Smooth muscle cell (in vitro differentiated cells): Measurements from ENCODE around the gene TACR1. TPM values are rescaled to one million over a fixed set of nuclear protein-coding genes. Genes with fewer than 3 reads are reported as not detected.

Experiments
- DNase-seq: peaks from one replicate; lab custom pipeline; 2025; ENCODE audit not compliant: unreplicated experiment; lab: John Stamatoyannopoulos, UW
- H2AFZ ChIP-seq: fragments of 200-600 bp; sonication (generic); 2 replicates; pipeline ENCODE4 v1.6.0; 2016; ENCODE audit warnings: antibody characterized with exemption, low read depth, mild to moderate bottlenecking
- H3F3A ChIP-seq: fragments of 200-600 bp; sonication (generic); 2 replicates; pipeline ENCODE4 v1.6.0; 2017; ENCODE audit warnings: antibody characterized with exemption, low read depth
- H3K27ac ChIP-seq: fragments of 200-600 bp; sonication (generic); 2 replicates; pipeline ENCODE4 v1.5.1; 2016; ENCODE audit warnings: low read depth, mild to moderate bottlenecking
- H3K27me3 ChIP-seq: fragments of 200-600 bp; sonication (generic); 2 replicates; pipeline ENCODE4 v1.6.1; 2016; ENCODE audit warnings: low read depth, mild to moderate bottlenecking
- H3K36me3 ChIP-seq: fragments of 200-600 bp; sonication (generic); 2 replicates; pipeline ENCODE4 v1.5.1; 2016; ENCODE audit warnings: low read depth
- H3K4me1 ChIP-seq: fragments of 200-600 bp; sonication (generic); 2 replicates; pipeline ENCODE4 v1.5.1; 2016; ENCODE audit warnings: low read depth
- H3K4me2 ChIP-seq: fragments of 200-600 bp; sonication (generic); 2 replicates; pipeline ENCODE4 v1.6.0; 2016; ENCODE audit warnings: mild to moderate bottlenecking
- H3K4me3 ChIP-seq: fragments of 200-600 bp; sonication (generic); 2 replicates; pipeline ENCODE4 v1.5.1; 2016; ENCODE audit warnings: mild to moderate bottlenecking
- H3K79me2 ChIP-seq: fragments of 200-600 bp; sonication (generic); 2 replicates; pipeline ENCODE4 v1.6.0; 2016; ENCODE audit warnings: low read depth, mild to moderate bottlenecking
- H3K9ac ChIP-seq: fragments of 200-600 bp; sonication (generic); 2 replicates; pipeline ENCODE4 v1.6.0; 2016; ENCODE audit warnings: low read depth
- H3K9me3 ChIP-seq: fragments of 200-600 bp; sonication (generic); replicated peaks from 2 replicates; pipeline ENCODE4 v1.5.1; 2016; ENCODE audit warnings: low read depth
- H4K20me1 ChIP-seq: fragments of 200-600 bp; sonication (generic); 2 replicates; pipeline ENCODE4 v1.6.0; 2016; ENCODE audit warnings: low read depth
- WGBS: methylation state at CpG from one replicate; pipeline ENCODE4 v1.1.7; 2016; ENCODE audit warnings: low lambda C conversion rate; 5-methylcytosine and 5-hydroxymethylcytosine counted together
- polyA plus RNA-seq: library from polyadenylated mRNA; unstranded; fragments of >200 nt; fragmentation: Nextera tagmentation; extraction: Ambion mirVana; gene quantifications from 2 replicates; pipeline ENCODE4 v1.2.1, GENCODE V29; 2016
- total RNA-seq: library from RNA; depleted of rRNA; stranded (reverse); fragments of >200 nt; gene quantifications from 2 replicates; pipeline ENCODE4 v1.2.3, GENCODE V29; 2014
- TF ChIP-seq, protein P1 (sequence below): fragments of 200-600 bp; sonication (generic); IDR thresholded peaks from 2 replicates; pipeline ENCODE4 v1.5.1; 2017; ENCODE audit warnings: borderline replicate concordance, mild to moderate bottlenecking, antibody characterized with exemption; ENCODE audit not compliant: insufficient read depth, poor library complexity, severe bottlenecking

Gene TACR1
- total and polyA plus RNA-seq, 2 experiments from 2014 or later = 0.93 to 4.5 TPM

GRCh38 chr2:75053484-75054112, 145.7 kb downstream of the TACR1 start:
- no peaks in the 10 kb centered on the region for H3K79me2 ChIP-seq
- H3K4me3 ChIP-seq = no peak overlapping the region
- no peak overlapping the region for H3K27ac ChIP-seq
- no peak overlapping the region for H3K9ac ChIP-seq
- no peak overlapping the region for H3K4me2 ChIP-seq
- no peaks in the 10 kb centered on the region for H4K20me1 ChIP-seq
- H2AFZ ChIP-seq = no peak overlapping the region
- peaks cover 17% of the 10 kb centered on the region for H3K4me1 ChIP-seq
- TF ChIP-seq, protein P1, sequence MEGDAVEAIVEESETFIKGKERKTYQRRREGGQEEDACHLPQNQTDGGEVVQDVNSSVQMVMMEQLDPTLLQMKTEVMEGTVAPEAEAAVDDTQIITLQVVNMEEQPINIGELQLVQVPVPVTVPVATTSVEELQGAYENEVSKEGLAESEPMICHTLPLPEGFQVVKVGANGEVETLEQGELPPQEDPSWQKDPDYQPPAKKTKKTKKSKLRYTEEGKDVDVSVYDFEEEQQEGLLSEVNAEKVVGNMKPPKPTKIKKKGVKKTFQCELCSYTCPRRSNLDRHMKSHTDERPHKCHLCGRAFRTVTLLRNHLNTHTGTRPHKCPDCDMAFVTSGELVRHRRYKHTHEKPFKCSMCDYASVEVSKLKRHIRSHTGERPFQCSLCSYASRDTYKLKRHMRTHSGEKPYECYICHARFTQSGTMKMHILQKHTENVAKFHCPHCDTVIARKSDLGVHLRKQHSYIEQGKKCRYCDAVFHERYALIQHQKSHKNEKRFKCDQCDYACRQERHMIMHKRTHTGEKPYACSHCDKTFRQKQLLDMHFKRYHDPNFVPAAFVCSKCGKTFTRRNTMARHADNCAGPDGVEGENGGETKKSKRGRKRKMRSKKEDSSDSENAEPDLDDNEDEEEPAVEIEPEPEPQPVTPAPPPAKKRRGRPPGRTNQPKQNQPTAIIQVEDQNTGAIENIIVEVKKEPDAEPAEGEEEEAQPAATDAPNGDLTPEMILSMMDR = peak; percentile 64
- H3K9me3 ChIP-seq = no peaks in the 10 kb centered on the region
- no peaks in the 10 kb centered on the region for H3K27me3 ChIP-seq
- DNase-seq = no peak
- no peaks in the 10 kb centered on the region for H3F3A ChIP-seq
- 38% methylated on average over 7 of the region's 7 CpGs for WGBS
- no peaks in the 10 kb centered on the region for H3K36me3 ChIP-seq

DNA sequence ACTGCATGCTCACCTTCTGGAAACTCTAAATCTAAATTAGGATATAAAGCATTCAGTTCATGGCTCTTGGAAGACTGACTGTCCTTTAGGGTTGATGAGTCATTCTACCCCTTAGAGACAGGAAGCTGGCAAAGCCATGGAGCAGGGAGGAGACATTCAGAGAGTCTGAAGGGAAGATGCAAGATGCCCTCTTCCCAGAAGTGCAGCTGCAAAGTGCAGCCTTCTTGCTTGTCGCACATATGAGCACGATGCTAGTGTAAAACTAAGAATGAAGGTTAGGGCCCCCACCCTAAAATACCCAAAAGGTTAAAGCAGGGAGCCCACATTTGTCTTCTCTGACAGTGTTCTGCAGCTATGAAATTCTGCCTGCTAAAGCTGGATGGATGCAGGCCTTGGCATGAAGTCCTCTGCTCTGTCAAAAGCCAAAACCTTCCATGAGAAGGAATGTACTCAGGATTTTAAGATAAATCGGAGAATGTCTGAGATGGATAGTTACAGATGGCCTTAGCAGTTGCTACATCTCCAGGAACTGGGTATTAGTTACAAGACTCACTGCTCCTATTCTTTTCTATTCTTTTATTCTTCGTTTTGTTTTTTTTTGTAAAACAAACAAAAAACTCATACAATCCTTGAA, 151.2 kb downstream of the TACR1 start:
- Histone ChIP-seq H3K27me3 (no peaks in the 10 kb centered on the region), H3K9ac (no peak overlapping the region), H3K4me1 (no peaks in the 10 kb centered on the region), H3K9me3 (no peaks in the 10 kb centered on the region), H3K4me2 (peak overlapping the region; percentile 23), H3K27ac (no peak overlapping the region), H2AFZ (no peak overlapping the region), H3F3A (no peaks in the 10 kb centered on the region), H3K36me3 (no peaks in the 10 kb centered on the region), H3K4me3 (no peak overlapping the region), H4K20me1 (no peaks in the 10 kb centered on the region), H3K79me2 (no peaks in the 10 kb centered on the region)
- DNase-seq = no peak
- TF ChIP-seq, protein P1 = no peak
- WGBS = 82% methylated on average over 4 of the region's 4 CpGs

DNA sequence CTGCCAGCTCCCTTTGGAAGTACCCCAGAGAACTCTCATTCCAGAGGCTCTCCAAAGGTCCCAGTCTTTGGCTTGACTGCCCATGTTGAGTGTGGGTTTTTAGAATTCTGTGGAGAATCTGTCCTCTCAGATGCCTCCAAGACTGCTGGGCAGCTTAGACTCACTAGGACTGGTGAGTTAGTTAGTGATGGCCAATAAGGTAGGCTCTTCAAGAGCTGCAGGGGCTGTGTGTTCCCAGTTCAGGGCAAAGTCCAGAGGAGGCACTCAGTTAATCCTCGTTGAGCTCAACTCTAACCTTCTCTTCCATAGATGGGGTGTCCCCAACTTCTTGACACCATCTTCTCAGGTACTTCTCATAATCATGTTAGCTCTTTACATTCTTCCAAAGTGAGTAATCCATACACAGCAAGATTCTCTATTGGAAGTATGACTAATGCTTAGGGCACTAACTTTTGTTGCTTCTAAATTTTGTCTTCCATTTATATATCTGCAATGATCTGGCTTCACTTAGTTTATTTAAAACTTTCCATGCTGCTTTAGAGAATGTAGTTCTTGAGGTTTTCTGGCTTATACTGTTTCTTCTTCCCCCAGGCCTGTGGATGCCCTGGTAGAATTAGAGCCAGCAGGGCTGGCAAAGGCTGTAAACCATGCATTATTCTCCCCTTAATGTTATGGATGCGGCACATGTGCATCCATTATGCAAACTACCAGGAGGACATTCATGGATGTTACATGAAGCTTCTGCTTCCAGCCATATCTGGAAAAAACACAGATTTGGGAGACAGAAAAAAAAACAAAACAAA, 151.9 kb downstream of the TACR1 start:
- DNase-seq = no peak
- H3K4me2 ChIP-seq = peak overlapping the region; percentile 23
- TF ChIP-seq, protein P1 = no peak
- no peak overlapping the region for H3K27ac ChIP-seq
- H3K9ac ChIP-seq = no peak overlapping the region
- no peaks in the 10 kb centered on the region for H3K36me3 ChIP-seq
- WGBS = 85% methylated on average over 2 of the region's 2 CpGs
- no peaks in the 10 kb centered on the region for H3K9me3 ChIP-seq
- H3K4me1 ChIP-seq = no peaks in the 10 kb centered on the region
- H3K27me3 ChIP-seq = no peaks in the 10 kb centered on the region
- H3K79me2 ChIP-seq = no peaks in the 10 kb centered on the region
- H3K4me3 ChIP-seq = no peak overlapping the region
- H4K20me1 ChIP-seq = no peaks in the 10 kb centered on the region
- no peaks in the 10 kb centered on the region for H3F3A ChIP-seq
- H2AFZ ChIP-seq = no peak overlapping the region
